Breast epithelium (tissue), 4 donors: ENCODE results near the gene ZNF416. TPM values are rescaled to one million over a fixed set of nuclear protein-coding genes. Genes with fewer than 3 reads are reported as not detected.
A peak's percentile ranks its signal among the peaks of the same experiment; 100 is the strongest.

Source experiments
- DNase-seq, 2 donors: peaks; one replicate each; pipeline ENCODE4 v3.0.0-alpha.2; 2019; ENCODE audit warnings: low spot score in 2 of 2
- H3K27ac ChIP-seq, 2 donors: fragments of 200-600 bp; sonication (generic) in 1 of 2; one replicate each; pipeline ENCODE4 v1.5.1; 2016 to 2019; ENCODE audit warnings: mild to moderate bottlenecking in 1 of 2
- H3K27me3 ChIP-seq, 2 donors: fragments of 200-600 bp; sonication (generic) in 1 of 2; one replicate each; pipeline versions ENCODE4 v1.5.1 to v1.6.0; 2017 to 2019; ENCODE audit warnings: control low read depth in 1 of 2, mild to moderate bottlenecking in 1 of 2
- H3K36me3 ChIP-seq: fragments of 200-600 bp; one replicate; pipeline ENCODE4 v1.5.1; 2019
- H3K4me1 ChIP-seq, 2 donors: fragments of 200-600 bp; sonication (generic); one replicate each; pipeline ENCODE4 v1.5.1; 2016 to 2019; ENCODE audit warnings: control low read depth in 1 of 2
- H3K4me3 ChIP-seq, 3 donors: fragments of 200-600 bp; sonication (generic); 1 replicate in 2 of 3; 2 replicates in 1 of 3; pipeline ENCODE4 v1.5.1; 2016 to 2019; ENCODE audit warnings: mild to moderate bottlenecking in 3 of 3, moderate library complexity in 2 of 3
- H3K9me3 ChIP-seq, 2 donors: fragments of 200-600 bp; sonication (generic) in 1 of 2; one replicate each; pipeline ENCODE4 v1.5.1; 2016 to 2019; ENCODE audit warnings: control low read depth in 1 of 2
- CTCF ChIP-seq, 3 donors: fragments of 450-650 bp; IDR thresholded peaks; one replicate each; pipeline ENCODE4 v1.5.1; 2016 to 2017; ENCODE audit warnings: antibody characterized with exemption in 3 of 3, mild to moderate bottlenecking in 3 of 3, moderate library complexity in 3 of 3
- POLR2A ChIP-seq: fragments of 450-650 bp; IDR thresholded peaks from one replicate; pipeline ENCODE4 v1.6.1; 2016; ENCODE audit warnings: antibody characterized with exemption, mild to moderate bottlenecking, moderate library complexity
- POLR2AphosphoS5 ChIP-seq, 3 donors: sonication (generic); formaldehyde crosslinking; IDR thresholded peaks; one replicate each; pipeline ENCODE4 v1.6.1; 2017; ENCODE audit warnings: antibody characterized with exemption in 3 of 3
- intact Hi-C: fragments of 100-400 bp; cut with DNase I; formaldehyde crosslinking; loops from one replicate; pipeline ENCODE4 v1.15.1; 2023; ENCODE audit warnings: low total_unique reads
- total RNA-seq, 3 donors: library from RNA; depleted of rRNA; stranded (reverse); fragments of >200 nt; gene quantifications; one replicate each; pipeline ENCODE4 v1.1.0, GENCODE V29; 2016

Gene ZNF416
- total RNA-seq, 3 donors from 2014 or later = 2.7 to 6.4 (median 6.2) TPM

GRCh38 chr19:57599377-57599760, 20.7 kb upstream of the ZNF416 start:
- no peak for DNase-seq
- Histone ChIP-seq H3K36me3 (no peaks in the 10 kb centered on the region), H3K4me3 (peak overlapping the region; percentile 67 to 93 (median 84)), H3K9me3 (peaks cover 29 to 36% of the 10 kb centered on the region in 2 donors), H3K27ac (peak overlapping the region; percentile 17 to 44), H3K4me1 (no peaks in the 10 kb centered on the region), H3K27me3 (no peaks in the 10 kb centered on the region)
- TF ChIP-seq POLR2AphosphoS5 (IDR thresholded peaks at IDR 0.05) = no peak
- TF ChIP-seq CTCF (IDR thresholded peaks at IDR 0.05) = no peak
- no peak for TF ChIP-seq POLR2A
- intact Hi-C loops = no loop called here

- peaks cover 17% of the 10 kb centered on the region for H3K36me3 ChIP-seq
- peak overlapping the region in 1 of 3 donors; percentile 15 for H3K4me3 ChIP-seq
- no peaks in the 10 kb centered on the region for H3K27me3 ChIP-seq
- no peak for DNase-seq
- intact Hi-C loops = no loop called here
- no peak for TF ChIP-seq CTCF (IDR thresholded peaks at IDR 0.05)
- no peak for TF ChIP-seq POLR2AphosphoS5 (IDR thresholded peaks at IDR 0.05)
- TF ChIP-seq POLR2A = no peak
- peaks cover 0 to 3% of the 10 kb centered on the region in 2 donors for H3K4me1 ChIP-seq
- peaks cover 76 to 84% of the 10 kb centered on the region in 2 donors for H3K9me3 ChIP-seq
- no peak overlapping the region for H3K27ac ChIP-seq
Measured at GRCh38 chr19:57587529-57587928, 8.8 kb upstream of the ZNF416 start.

GRCh38 chr19:57583521-57584416, 5.1 kb upstream of the ZNF416 start, which contains the start of gene ZIK1:
Gene ZIK1 (plus strand): TSS chr19:57584145. CDS start chr19:57584357, 212 bp downstream.
- H3K36me3 ChIP-seq = no peaks in the 10 kb centered on the region
- H3K27ac ChIP-seq = peak within 1 kb of the TSS; percentile 4 to 41
- H3K27me3 ChIP-seq = no peaks in the 10 kb centered on the region
- no peak for TF ChIP-seq POLR2A
- TF ChIP-seq CTCF (IDR thresholded peaks at IDR 0.05) = peak in 1 of 3 donors; percentile 7
- peak in 1 of 3 donors; percentile 36 for TF ChIP-seq POLR2AphosphoS5 (IDR thresholded peaks at IDR 0.05)
- intact Hi-C loops = no loop called here
- H3K4me3 ChIP-seq = peak within 1 kb of the TSS; percentile 55 to 72 (median 72)
- peak; percentile 85 for DNase-seq
- peaks cover 0 to 3% of the 10 kb centered on the region in 2 donors for H3K4me1 ChIP-seq
- H3K9me3 ChIP-seq = peaks cover 38 to 52% of the 10 kb centered on the region in 2 donors

GRCh38 chr19:57583104-57583520, 4.4 kb upstream of the ZNF416 start:
- peaks cover 0 to 3% of the 10 kb centered on the region in 2 donors for H3K4me1 ChIP-seq
- no peak for TF ChIP-seq POLR2A
- TF ChIP-seq POLR2AphosphoS5 (IDR thresholded peaks at IDR 0.05) = no peak
- no peak for TF ChIP-seq CTCF (IDR thresholded peaks at IDR 0.05)
- intact Hi-C loops = no loop called here

GRCh38 chr19:57576661-57577060, 2.0 kb downstream of the ZNF416 start:
- Histone ChIP-seq H3K27me3 (no peaks in the 10 kb centered on the region), H3K36me3 (peaks cover 45% of the 10 kb centered on the region), H3K27ac (no peak overlapping the region), H3K9me3 (peaks cover 58 to 62% of the 10 kb centered on the region in 2 donors), H3K4me3 (no peak overlapping the region), H3K4me1 (peaks cover 0 to 4% of the 10 kb centered on the region in 2 donors)
- intact Hi-C loops = no loop called here
- TF ChIP-seq POLR2A (no peak), POLR2AphosphoS5 (IDR thresholded peaks at IDR 0.05) (no peak), CTCF (IDR thresholded peaks at IDR 0.05) (no peak)
- no peak for DNase-seq

More at GRCh38 chr19:57583104-57583520, 4.4 kb upstream of the ZNF416 start:
- H3K27me3 ChIP-seq = no peaks in the 10 kb centered on the region
- H3K9me3 ChIP-seq = peaks cover 32 to 46% of the 10 kb centered on the region in 2 donors
- no peak overlapping the region for H3K27ac ChIP-seq
- H3K4me3 ChIP-seq = peak overlapping the region in 2 of 3 donors; percentile 72
- H3K36me3 ChIP-seq = no peaks in the 10 kb centered on the region
- no peak for DNase-seq
